ENCODE measurements around the gene RGS3.

GRCh38 chr9:113525205-113525604, 61.7 kb downstream of the RGS3 start:
- TF ChIP-seq ZNF777 (CRISPR knock-in tag; IDR thresholded peaks at IDR 0.05) (no peak), CHD2 (IDR thresholded peaks at IDR 0.05; ENCODE audit: low read depth, low read length) (no peak), ZNF460 (CRISPR knock-in tag; IDR thresholded peaks at IDR 0.05; ENCODE audit: borderline replicate concordance) (no peak), AFF4 (CRISPR knock-in tag; IDR thresholded peaks at IDR 0.05) (no peak), BCLAF1 (IDR thresholded peaks at IDR 0.05) (no peak), EP300 (IDR thresholded peaks at IDR 0.05; ENCODE audit: low read depth in 2 of 2, low read length in 2 of 2) (no peak), EP300 (CRISPR knock-in tag; IDR thresholded peaks at IDR 0.05; ENCODE audit: borderline replicate concordance) (no peak), ZNF468 (CRISPR knock-in tag; IDR thresholded peaks at IDR 0.05) (no peak)
